Aorta (tissue), 5 donors: ENCODE measurements around the gene VEPH1. TPM values are rescaled to one million over a fixed set of nuclear protein-coding genes. Genes with fewer than 3 reads are reported as not detected.
A peak's percentile ranks its signal among the peaks of the same experiment; 100 is the strongest.

Source experiments
- ATAC-seq: fragments of 200-7000 bp; cut with Tn5 transposase; one replicate; pipeline ENCODE4 v1.9.1; 2022; ENCODE audit warnings: moderate library complexity; ENCODE audit not compliant: low FRiP score
- DNase-seq, 2 donors: peaks; one replicate each; pipeline ENCODE4 v3.0.0-alpha.2; 2020
- H3K27ac ChIP-seq, 2 donors: one replicate each; pipeline ENCODE4 v1.5.1; 2013; ENCODE audit warnings: low read length in 2 of 2, mild to moderate bottlenecking in 2 of 2, moderate library complexity in 2 of 2, control low read depth in 1 of 2, inconsistent platforms in 1 of 2, low read depth in 1 of 2
- H3K27me3 ChIP-seq, 2 donors: one replicate each; pipeline ENCODE4 v1.6.1; 2013; ENCODE audit warnings: control low read depth in 1 of 2, low read length in 1 of 2, mild to moderate bottlenecking in 1 of 2, moderate library complexity in 1 of 2; ENCODE audit not compliant: insufficient read depth in 2 of 2, control insufficient read depth in 1 of 2
- H3K36me3 ChIP-seq, 2 donors: one replicate each; pipeline ENCODE4 v1.6.1; 2013; ENCODE audit warnings: control low read depth in 1 of 2, low read length in 1 of 2, mild to moderate bottlenecking in 1 of 2; ENCODE audit not compliant: insufficient read depth in 2 of 2, control insufficient read depth in 1 of 2
- H3K4me1 ChIP-seq, 2 donors: one replicate each; pipeline ENCODE4 v1.6.1; 2013; ENCODE audit warnings: low read length in 2 of 2, control low read depth in 1 of 2, mild to moderate bottlenecking in 1 of 2, moderate library complexity in 1 of 2; ENCODE audit not compliant: insufficient read depth in 2 of 2, control insufficient read depth in 1 of 2
- H3K4me3 ChIP-seq, 2 donors: one replicate each; pipeline ENCODE4 v1.5.1; 2013; ENCODE audit warnings: low read length in 2 of 2, control low read depth in 1 of 2, mild to moderate bottlenecking in 1 of 2
- H3K9me3 ChIP-seq: one replicate; pipeline ENCODE4 v1.6.1; 2013; ENCODE audit warnings: mild to moderate bottlenecking, low read length; ENCODE audit not compliant: control insufficient read depth
- WGBS, 2 donors: extraction: QIAGEN DNeasy Blood & Tissue Kit; methylation state at CpG; one replicate each; pipeline ENCODE4 v1.1.7; 2013; 5-methylcytosine and 5-hydroxymethylcytosine counted together
- intact Hi-C, 2 donors: fragments of 100-400 bp; cut with DNase I; formaldehyde crosslinking; loops; one replicate each; pipeline versions ENCODE4 v1.14.2 to v1.15.0; 2022
- polyA plus RNA-seq, 2 donors: library from polyadenylated mRNA; stranded (reverse); fragments of 200-250 nt; gene quantifications; one replicate each; pipeline ENCODE4 v1.2.3, GENCODE V29; 2013
- total RNA-seq, 2 donors: library from RNA; stranded (reverse); fragmentation: NEBNext Ultra II Directional; extraction: Animal tissue kit (Norgen Biotek cat#: 25700); gene quantifications; one replicate each; pipeline ENCODE4 v1.2.1, GENCODE V29; 2021
- donor health status: healthy with polysubstance abuse.
- donor health status: Bipolar disorder and iron deficiency.
- donor health status: DM: no; HTN: no; CAD: no.
- donor health status: DM: no; HTN: no; CAD: no.
- donor health status: DM: yes; HTN: yes; CAD: no.

The VEPH1 gene
- total and polyA plus RNA-seq, 4 donors: 0.77 to 0.81 TPM; not detected in 2

- Histone ChIP-seq H3K27me3 (no peaks in the 10 kb centered on the region), H3K9me3 (no peaks in the 10 kb centered on the region), H3K4me1 (no peaks in the 10 kb centered on the region), H3K4me3 (no peak overlapping the region), H3K36me3 (no peaks in the 10 kb centered on the region), H3K27ac (no peak overlapping the region)
- intact Hi-C loops: no loop called here
- DNase-seq (no peak), ATAC-seq (no peak)
- WGBS, 2 donors: 91 to 95% methylated on average over 1 of the region's 1 CpG
These were observed 260.4 kb downstream of the VEPH1 start for GRCh38 chr3:157242836-157243235.

- no peaks in the 10 kb centered on the region for H3K36me3 ChIP-seq
- H3K9me3 ChIP-seq: no peaks in the 10 kb centered on the region
- ATAC-seq (no peak), DNase-seq (no peak)
- WGBS, 2 donors: 91 to 99% methylated on average over 4 of the region's 4 CpGs
- no peak overlapping the region for H3K4me3 ChIP-seq
- H3K27ac ChIP-seq: no peak overlapping the region
- no peaks in the 10 kb centered on the region for H3K4me1 ChIP-seq
- no peaks in the 10 kb centered on the region for H3K27me3 ChIP-seq
- intact Hi-C loops: no loop called here
These were observed 261.6 kb downstream of the VEPH1 start for GRCh38 chr3:157241599-157241998.

DNA sequence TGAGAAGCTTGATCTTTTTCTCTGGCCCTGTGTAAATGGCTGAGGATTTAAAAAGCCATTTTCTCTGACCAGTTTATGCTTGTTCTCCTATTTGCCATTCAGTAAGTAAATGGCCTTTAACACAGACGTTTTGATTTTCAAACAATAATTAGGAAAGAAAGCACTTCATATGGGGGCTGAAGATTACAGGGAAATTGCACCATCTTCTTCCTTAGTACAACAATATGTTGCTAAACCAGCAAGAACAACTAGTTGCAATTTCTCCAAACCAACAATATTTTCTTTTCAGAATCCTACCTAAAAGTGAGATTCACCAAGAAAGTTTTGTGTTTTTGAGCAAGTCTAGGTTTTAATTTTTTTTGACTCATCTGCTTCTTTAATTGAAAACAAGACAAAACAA lies 262.8 kb downstream of the VEPH1 start:
- ATAC-seq (no peak), DNase-seq (no peak)
- no peaks in the 10 kb centered on the region for H3K9me3 ChIP-seq
- H3K4me3 ChIP-seq: no peak overlapping the region
- intact Hi-C loops: no loop called here
- H3K27ac ChIP-seq: no peak overlapping the region
- no peaks in the 10 kb centered on the region for H3K36me3 ChIP-seq
- H3K27me3 ChIP-seq: no peaks in the 10 kb centered on the region
- 61 to 63% methylated on average over 1 of the region's 1 CpG for WGBS, 2 donors
- H3K4me1 ChIP-seq: no peaks in the 10 kb centered on the region

GRCh38 chr3:157239082-157239704 lies 264.0 kb downstream of the VEPH1 start:
- Histone ChIP-seq H3K4me1 (no peaks in the 10 kb centered on the region), H3K4me3 (no peak overlapping the region), H3K27me3 (no peaks in the 10 kb centered on the region), H3K27ac (no peak overlapping the region), H3K36me3 (no peaks in the 10 kb centered on the region), H3K9me3 (no peaks in the 10 kb centered on the region)
- DNase-seq (peak; percentile 70 to 79), ATAC-seq (peak; percentile 83)
- intact Hi-C loops: no loop called here
- 51 to 55% methylated on average over 5 of the region's 5 CpGs for WGBS, 2 donors

DNA sequence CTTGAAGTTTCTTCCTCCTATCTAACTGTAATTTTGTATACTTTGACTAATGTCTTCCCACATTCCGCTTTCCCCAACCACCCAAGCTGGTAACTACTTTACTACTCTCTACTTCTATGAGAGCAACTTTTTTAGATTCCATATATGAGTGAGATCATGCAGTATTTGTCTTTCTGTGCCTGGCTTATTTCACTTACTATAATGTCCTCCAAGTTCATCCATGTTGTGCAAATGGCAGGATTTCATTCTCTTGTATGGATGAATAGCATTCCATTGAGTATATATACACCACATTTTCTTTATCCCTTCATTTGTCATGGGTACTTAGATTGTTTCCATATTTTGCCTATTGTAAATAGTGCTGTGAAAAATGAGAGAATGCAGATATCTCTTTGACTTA lies 264.8 kb downstream of the VEPH1 start:
- intact Hi-C loops: no loop called here
- H3K27ac ChIP-seq: no peak overlapping the region
- no peak for DNase-seq
- H3K36me3 ChIP-seq: no peaks in the 10 kb centered on the region
- no peaks in the 10 kb centered on the region for H3K27me3 ChIP-seq
- no peak for ATAC-seq
- 93 to 100% methylated on average over 1 of the region's 1 CpG for WGBS, 2 donors
- H3K4me3 ChIP-seq: no peak overlapping the region
- H3K9me3 ChIP-seq: no peaks in the 10 kb centered on the region
- no peaks in the 10 kb centered on the region for H3K4me1 ChIP-seq

GRCh38 chr3:157237886-157238285 lies 265.3 kb downstream of the VEPH1 start:
- intact Hi-C loops: no loop called here
- no peaks in the 10 kb centered on the region for H3K4me1 ChIP-seq
- WGBS, 2 donors: 49% methylated on average over 3 of the region's 3 CpGs

DNA sequence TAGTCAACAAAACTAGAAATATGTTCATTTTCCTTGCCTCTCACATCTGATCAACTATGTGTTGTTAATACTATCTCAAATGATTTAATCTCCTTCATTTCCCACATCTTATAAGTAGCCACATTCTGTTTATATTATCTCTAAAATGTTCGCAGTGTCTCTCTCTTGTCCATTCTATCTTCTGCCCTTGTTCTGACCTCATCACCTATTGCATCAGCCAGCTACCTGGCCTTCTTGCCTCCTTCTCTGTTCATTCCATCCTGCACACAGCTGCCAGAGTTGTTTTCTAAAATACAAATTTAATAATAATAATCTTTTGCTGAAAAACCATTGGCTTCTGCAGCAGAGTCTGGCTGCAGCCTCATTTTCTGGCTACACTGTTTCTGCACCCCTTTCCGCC lies 267.9 kb downstream of the VEPH1 start:
- 95 to 97% methylated on average over 2 of the region's 2 CpGs for WGBS, 2 donors
- intact Hi-C loops: no loop called here
- no peak for ATAC-seq
- H3K27me3 ChIP-seq: no peaks in the 10 kb centered on the region
- H3K9me3 ChIP-seq: no peaks in the 10 kb centered on the region
- H3K4me3 ChIP-seq: no peak overlapping the region
- no peaks in the 10 kb centered on the region for H3K4me1 ChIP-seq
- H3K27ac ChIP-seq: no peak overlapping the region
- no peaks in the 10 kb centered on the region for H3K36me3 ChIP-seq
- DNase-seq: no peak

More at GRCh38 chr3:157237886-157238285, 265.3 kb downstream of the VEPH1 start:
- no peak overlapping the region for H3K4me3 ChIP-seq
- H3K27ac ChIP-seq: no peak overlapping the region
- H3K9me3 ChIP-seq: no peaks in the 10 kb centered on the region
- ATAC-seq (no peak), DNase-seq (no peak)
- no peaks in the 10 kb centered on the region for H3K36me3 ChIP-seq
- no peaks in the 10 kb centered on the region for H3K27me3 ChIP-seq

DNA sequence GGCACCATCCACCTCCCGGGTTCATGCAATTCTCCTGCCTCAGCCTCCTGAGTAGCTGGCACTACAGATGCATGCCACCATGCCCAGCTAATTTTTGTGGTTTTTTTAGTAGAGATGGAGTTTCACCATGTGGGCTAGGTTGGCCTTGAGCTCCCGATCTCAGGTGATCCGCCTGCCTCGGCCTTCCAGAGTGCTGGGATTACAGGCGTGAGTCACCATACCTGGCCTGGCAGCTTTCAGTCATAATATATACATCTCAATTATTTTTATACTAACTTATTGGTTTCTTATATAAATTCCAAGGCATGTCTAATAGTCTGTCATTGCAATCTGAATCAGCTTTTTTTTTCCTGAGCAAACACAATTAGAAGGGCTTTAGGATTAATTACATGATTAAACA lies 269.3 kb downstream of the VEPH1 start:
- ATAC-seq (no peak), DNase-seq (no peak)
- no peaks in the 10 kb centered on the region for H3K4me1 ChIP-seq
- WGBS, 2 donors: 89 to 93% methylated on average over 5 of the region's 5 CpGs
- H3K9me3 ChIP-seq: no peaks in the 10 kb centered on the region
- no peak overlapping the region for H3K4me3 ChIP-seq
- H3K27ac ChIP-seq: no peak overlapping the region
- intact Hi-C loops: no loop called here
- no peaks in the 10 kb centered on the region for H3K27me3 ChIP-seq
- no peaks in the 10 kb centered on the region for H3K36me3 ChIP-seq

DNA sequence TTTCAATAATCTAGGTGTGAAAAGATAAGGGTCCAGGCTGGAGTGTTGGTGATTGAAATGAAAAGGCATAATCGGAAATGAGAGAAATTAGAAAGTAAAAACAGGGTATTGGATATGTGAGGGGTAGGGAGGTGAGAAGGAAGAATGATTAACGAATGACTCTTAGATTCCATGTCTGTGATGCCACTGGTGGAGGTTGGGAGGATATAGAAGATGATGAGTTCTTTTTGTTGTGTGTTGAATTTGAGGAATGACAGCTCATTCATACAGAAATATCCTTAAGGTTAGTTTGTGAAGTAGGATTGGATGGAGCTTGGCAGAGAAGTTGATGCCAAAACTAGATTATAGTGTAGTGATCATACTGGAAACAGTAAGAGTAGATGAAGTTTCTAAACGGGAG lies 271.1 kb downstream of the VEPH1 start:
- H3K27ac ChIP-seq: no peak overlapping the region
- DNase-seq: no peak
- no peak overlapping the region for H3K4me3 ChIP-seq
- no peaks in the 10 kb centered on the region for H3K36me3 ChIP-seq
- no peaks in the 10 kb centered on the region for H3K27me3 ChIP-seq
- intact Hi-C loops: no loop called here
- H3K9me3 ChIP-seq: no peaks in the 10 kb centered on the region
- 90 to 91% methylated on average over 3 of the region's 3 CpGs for WGBS, 2 donors
- no peaks in the 10 kb centered on the region for H3K4me1 ChIP-seq
- ATAC-seq: no peak
